SK-N-SH (cell line): ENCODE data around the gene NUFIP1. TPM values are rescaled to one million over a fixed set of nuclear protein-coding genes. Genes with fewer than 3 reads are reported as not detected.

Experiments used
- CTCF ChIA-PET: fragments of 300-600, 350-600 bp; formaldehyde crosslinking; extraction: SDS; loops from one replicate; lab custom pipeline; 2021; lab: Yijun Ruan, JAX
- POLR2A ChIA-PET: fragments of 350-600 bp; sonication (Branson Sonifier 250); formaldehyde crosslinking; extraction: SDS; loops from one replicate; lab custom pipeline; 2020; ENCODE audit warnings: antibody characterized with exemption, inconsistent platforms; lab: Yijun Ruan, JAX
- DNase-seq: peaks from one replicate; pipeline ENCODE4 v3.0.0; 2012
- H2AFZ ChIP-seq: fragments of 200-600 bp; sonication (generic); 2 replicates; pipeline ENCODE4 v1.8.1; 2016; ENCODE audit warnings: antibody characterized with exemption, mild to moderate bottlenecking, low read depth
- H3F3A ChIP-seq: fragments of 200-600 bp; sonication (generic); replicated peaks from 2 replicates; pipeline ENCODE3; 2016; ENCODE audit warnings: antibody characterized with exemption, mild to moderate bottlenecking; ENCODE audit not compliant: insufficient read depth
- H3K27ac ChIP-seq, 2 experiments: fragments of 200-500 bp in 1 of 2; fragments of 200-600 bp in 1 of 2; sonication (Bioruptor generic) in 1 of 2; sonication (generic), shearing (Covaris generic) in 1 of 2; 2 replicates each; pipeline versions ENCODE4 v1.5.1 to v1.6.1; 2014 to 2016; ENCODE audit warnings: low read depth in 2 of 2, inconsistent platforms in 1 of 2, low read length in 1 of 2, mild to moderate bottlenecking in 1 of 2, mixed read lengths in 1 of 2
- H3K27me3 ChIP-seq: fragments of 200-600 bp; sonication (generic), shearing (Covaris generic); 2 replicates; pipeline ENCODE4 v1.6.1; 2016; ENCODE audit warnings: mixed run types; ENCODE audit not compliant: insufficient read depth
- H3K36me3 ChIP-seq, 2 experiments: fragments of 200-500 bp in 1 of 2; fragments of 200-600 bp in 1 of 2; sonication (Bioruptor generic) in 1 of 2; sonication (generic) in 1 of 2; replicated peaks in 1 of 2; 2 replicates each; pipeline versions ENCODE3 to v1.5.1; 2014 to 2016; ENCODE audit warnings: low read length in 1 of 2, mild to moderate bottlenecking in 1 of 2; ENCODE audit not compliant: insufficient read depth in 2 of 2, control insufficient read depth in 1 of 2
- H3K4me1 ChIP-seq, 2 experiments: fragments of 200-500 bp in 1 of 2; fragments of 200-600 bp in 1 of 2; sonication (Bioruptor generic) in 1 of 2; sonication (generic), shearing (Covaris generic) in 1 of 2; 2 replicates each; pipeline versions ENCODE4 v1.5.1 to v1.6.1; 2014 to 2016; ENCODE audit warnings: low read depth in 1 of 2, low read length in 1 of 2, mixed run types in 1 of 2; ENCODE audit not compliant: insufficient read depth in 2 of 2, control insufficient read depth in 1 of 2
- H3K4me2 ChIP-seq: fragments of 200-600 bp; sonication (generic), shearing (Covaris generic); 2 replicates; pipeline ENCODE4 v1.6.1; 2017; ENCODE audit warnings: mixed run types
- H3K4me3 ChIP-seq, 2 experiments: fragments of 200-500 bp in 1 of 2; fragments of 200-600 bp in 1 of 2; sonication (Bioruptor generic) in 1 of 2; sonication (generic), shearing (Covaris generic) in 1 of 2; 2 replicates each; pipeline versions ENCODE4 v1.5.1 to v1.8.1; 2014 to 2016; ENCODE audit warnings: low read depth in 2 of 2, inconsistent platforms in 1 of 2, low read length in 1 of 2, mild to moderate bottlenecking in 1 of 2, mixed read lengths in 1 of 2, moderate library complexity in 1 of 2
- H3K79me2 ChIP-seq: fragments of 200-600 bp; sonication (generic); 2 replicates; pipeline ENCODE4 v1.8.1; 2017; ENCODE audit warnings: mild to moderate bottlenecking; ENCODE audit not compliant: insufficient read depth
- H3K9ac ChIP-seq: fragments of 200-600 bp; sonication (generic); 2 replicates; pipeline ENCODE4 v1.6.1; 2017; ENCODE audit warnings: mixed run types
- H3K9me2 ChIP-seq: fragments of 200-600 bp; sonication (generic); 2 replicates; pipeline ENCODE4 v1.6.1; 2017; ENCODE audit warnings: mixed run types
- H3K9me3 ChIP-seq: fragments of 200-600 bp; sonication (generic); 2 replicates; pipeline ENCODE4 v1.6.1; 2017; ENCODE audit warnings: mixed run types, mild to moderate bottlenecking, moderate library complexity
- H4K20me1 ChIP-seq: fragments of 200-600 bp; sonication (generic); 2 replicates; pipeline ENCODE4 v1.6.1; 2017; ENCODE audit warnings: mild to moderate bottlenecking, mixed run types; ENCODE audit not compliant: insufficient read depth
- CTCF ChIP-seq: fragments of 200-600 bp; sonication (generic); IDR thresholded peaks from 2 replicates; pipeline ENCODE4 v1.6.1; 2017; ENCODE audit warnings: antibody characterized with exemption, mild to moderate bottlenecking, moderate library complexity
- EP300 ChIP-seq, 2 experiments: IDR thresholded peaks; 2 replicates each; pipeline versions ENCODE4 v1.4.0 to v1.6.1; 2012; ENCODE audit warnings: borderline replicate concordance in 1 of 2, low read depth in 1 of 2, low read length in 1 of 2
- EZH2phosphoT487 ChIP-seq: fragments of 200-600 bp; sonication (generic); IDR thresholded peaks from 2 replicates; pipeline ENCODE4 v1.6.1; 2017; ENCODE audit warnings: low read depth, mixed run types, mild to moderate bottlenecking, antibody characterized with exemption, moderate library complexity, borderline replicate concordance
- FOXM1 ChIP-seq: IDR thresholded peaks from 2 replicates; pipeline ENCODE4 v1.4.0; 2012; ENCODE audit warnings: low read depth, mild to moderate bottlenecking
- GATA2 ChIP-seq: sonication (generic); formaldehyde crosslinking; IDR thresholded peaks from 2 replicates; pipeline ENCODE4 v1.5.0; 2020; ENCODE audit warnings: mild to moderate bottlenecking, missing genetic modification reagents
- IRF3 ChIP-seq: fragments of 150-350 bp; IDR thresholded peaks from 2 replicates; pipeline ENCODE4 v1.6.1; 2016; ENCODE audit warnings: mild to moderate bottlenecking, low read depth, low read length
- MAX ChIP-seq: IDR thresholded peaks from 2 replicates; pipeline ENCODE4 v1.4.0; 2012; ENCODE audit warnings: low read depth
- MEF2A ChIP-seq: IDR thresholded peaks from 2 replicates; pipeline ENCODE4 v1.4.0; 2012; ENCODE audit warnings: low read depth, borderline replicate concordance
- NFIC ChIP-seq: IDR thresholded peaks from 2 replicates; pipeline ENCODE4 v1.4.0; 2012; ENCODE audit warnings: borderline replicate concordance
- NRF1 ChIP-seq: IDR thresholded peaks from 2 replicates; pipeline ENCODE4 v1.6.1; 2012; ENCODE audit warnings: low read depth, mild to moderate bottlenecking, low read length
- PBX3 ChIP-seq: IDR thresholded peaks from 2 replicates; pipeline ENCODE4; 2012
- RAD21 ChIP-seq: IDR thresholded peaks from 2 replicates; pipeline ENCODE4 v1.6.1; 2012; ENCODE audit warnings: mild to moderate bottlenecking, low read length
- RFX5 ChIP-seq: IDR thresholded peaks from 2 replicates; pipeline ENCODE4 v1.6.1; 2012; ENCODE audit warnings: mild to moderate bottlenecking, improper control_type of control experiment, low read length
- TAF1 ChIP-seq: IDR thresholded peaks from 2 replicates; pipeline ENCODE4 v1.6.1; 2012; ENCODE audit warnings: low read depth, mild to moderate bottlenecking, low read length, moderate library complexity, borderline replicate concordance
- TCF12 ChIP-seq: IDR thresholded peaks from 2 replicates; pipeline ENCODE4 v1.4.0; 2012
- TEAD4 ChIP-seq: IDR thresholded peaks from 2 replicates; pipeline ENCODE4 v1.4.0; 2012; ENCODE audit warnings: mild to moderate bottlenecking, borderline replicate concordance; ENCODE audit not compliant: insufficient read depth
- USF1 ChIP-seq: IDR thresholded peaks from 2 replicates; pipeline ENCODE4 v1.4.0; 2012; ENCODE audit warnings: low read depth, borderline replicate concordance
- WGBS: methylation state at CpG from one replicate; pipeline ENCODE4 v1.1.6; 2017; ENCODE audit warnings: low lambda C conversion rate; 5-methylcytosine and 5-hydroxymethylcytosine counted together
- polyA plus RNA-seq, 3 experiments: library from polyadenylated mRNA; depleted of rRNA; stranded (reverse); fragments of >200 nt; gene quantifications; 2 replicates each; pipeline ENCODE4 v1.2.3, GENCODE V29; 2012

Gene NUFIP1
- polyA plus RNA-seq, 1 of the 3 experiments (the other 2 are of a cell fraction), result 1.9 TPM

GRCh38 chr13:44912278-44913016, 76.8 kb downstream of the NUFIP1 start:
- no peaks in the 10 kb centered on the region for H3K9me3 ChIP-seq
- H3K36me3 ChIP-seq, result no peaks in the 10 kb centered on the region
- H3K4me3 ChIP-seq, result no peak overlapping the region
- no peak overlapping the region for H3K9ac ChIP-seq
- 70% methylated on average over 3 of the region's 3 CpGs for WGBS
- no peak overlapping the region for H2AFZ ChIP-seq
- no peak for DNase-seq
- peaks cover 0 to 3% of the 10 kb centered on the region in 2 experiments; a peak in 1 of 4 replicates for H3K4me1 ChIP-seq
- no peak for TF ChIP-seq USF1
- H4K20me1 ChIP-seq, result no peaks in the 10 kb centered on the region
- ChIA-PET CTCF (no interaction called here), POLR2A (no interaction called here)
- H3F3A ChIP-seq, result no peaks in the 10 kb centered on the region
- H3K27me3 ChIP-seq, result no peaks in the 10 kb centered on the region
- H3K4me2 ChIP-seq, result no peak overlapping the region
- H3K27ac ChIP-seq, result no peak overlapping the region
- H3K79me2 ChIP-seq, result no peaks in the 10 kb centered on the region
- no peaks in the 10 kb centered on the region for H3K9me2 ChIP-seq

- no peak overlapping the region for H3K4me3 ChIP-seq
- CTCF ChIA-PET, result no interaction called here
- 79% methylated on average over 5 of the region's 5 CpGs for WGBS
- H3K9ac ChIP-seq, result no peak overlapping the region
- H3K4me1 ChIP-seq, result peaks cover 17 to 33% of the 10 kb centered on the region in 2 experiments; a peak in 3 of 4 replicates
- H3K27me3 ChIP-seq, result no peaks in the 10 kb centered on the region
- DNase-seq, result no peak
- H3K27ac ChIP-seq, result no peak overlapping the region
- H3F3A ChIP-seq, result peaks cover 3% of the 10 kb centered on the region
- H4K20me1 ChIP-seq, result no peaks in the 10 kb centered on the region
- no peaks in the 10 kb centered on the region for H3K9me3 ChIP-seq
- no peaks in the 10 kb centered on the region for H3K36me3 ChIP-seq
- H2AFZ ChIP-seq, result no peak overlapping the region
- no peaks in the 10 kb centered on the region for H3K9me2 ChIP-seq
- H3K4me2 ChIP-seq, result no peak overlapping the region
- POLR2A ChIA-PET, result no interaction called here
- H3K79me2 ChIP-seq, result no peaks in the 10 kb centered on the region
- TF ChIP-seq EZH2phosphoT487 (no peak), TCF12 (no peak), TAF1 (no peak), MAX (no peak), RFX5 (no peak), FOXM1 (no peak), TEAD4 (no peak), CTCF (no peak), PBX3 (no peak), RAD21 (no peak), EP300 (IDR thresholded peaks at IDR 0.05; ENCODE audit: borderline replicate concordance in 1 of 2, low read depth in 1 of 2, low read length in 1 of 2) (no peak), NFIC (no peak), USF1 (no peak), MEF2A (no peak), GATA2 (no peak), IRF3 (no peak), NRF1 (no peak)
Observed at GRCh38 chr13:44908712-44909111, 80.6 kb downstream of the NUFIP1 start.
